GM21786 (cell line): ENCODE measurements around the gene TOR1A.

Source experiments
- ATAC-seq: cut with Tn5 transposase; IDR thresholded peaks from one replicate; pipeline ENCODE4 v1.9.1; 2021; ENCODE audit not compliant: unreplicated experiment

Gene TOR1A

GRCh38 chr9:129852579-129852978, 28.6 kb upstream of the TOR1A start:
- ATAC-seq = no peak

DNA sequence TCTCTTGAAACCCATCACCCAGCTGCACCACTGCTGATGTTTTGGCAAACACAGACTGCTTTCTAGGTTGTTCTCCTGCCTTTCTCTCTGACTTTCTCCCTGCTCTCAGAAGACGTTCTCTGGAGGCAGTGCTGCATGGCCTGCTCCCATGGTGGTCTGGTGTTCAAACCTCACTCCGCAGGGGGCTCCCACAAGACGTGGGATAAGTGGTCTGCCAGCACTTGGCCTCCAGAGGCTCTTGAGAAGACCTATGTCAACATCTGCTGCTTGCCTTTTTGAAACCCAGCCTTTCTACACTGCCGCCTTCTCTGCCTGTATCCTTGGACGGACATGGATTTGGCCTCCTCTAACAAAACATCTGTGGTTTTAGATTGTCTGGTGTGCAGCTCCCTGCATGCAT, 27.9 kb upstream of the TOR1A start:
- ATAC-seq = no peak

GRCh38 chr9:129850821-129851550, 27.1 kb upstream of the TOR1A start:
- ATAC-seq = no peak

GRCh38 chr9:129849901-129850300, 26.0 kb upstream of the TOR1A start:
- no peak for ATAC-seq

GRCh38 chr9:129848712-129849441, 24.9 kb upstream of the TOR1A start:
- no peak for ATAC-seq

DNA sequence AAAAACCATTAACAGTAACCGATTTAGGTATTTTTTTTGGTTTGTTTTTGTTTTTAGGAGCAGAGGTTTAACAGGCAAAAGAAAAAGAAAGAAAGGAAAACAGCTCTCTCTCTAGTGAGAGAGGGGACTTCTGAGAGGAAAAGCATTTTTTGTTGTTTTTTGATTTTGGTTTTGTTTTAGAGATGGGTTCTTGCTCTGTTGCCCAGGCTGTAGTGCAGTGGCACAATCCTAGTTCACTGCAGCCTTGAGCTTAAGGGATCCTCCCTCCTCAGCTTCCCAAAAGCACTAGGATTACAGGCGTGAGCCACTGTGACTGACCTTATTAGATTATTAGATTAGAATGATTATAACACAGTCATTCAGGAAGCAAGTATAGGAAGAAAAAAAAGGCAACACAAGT, 21.4 kb upstream of the TOR1A start:
- no peak for ATAC-seq

DNA sequence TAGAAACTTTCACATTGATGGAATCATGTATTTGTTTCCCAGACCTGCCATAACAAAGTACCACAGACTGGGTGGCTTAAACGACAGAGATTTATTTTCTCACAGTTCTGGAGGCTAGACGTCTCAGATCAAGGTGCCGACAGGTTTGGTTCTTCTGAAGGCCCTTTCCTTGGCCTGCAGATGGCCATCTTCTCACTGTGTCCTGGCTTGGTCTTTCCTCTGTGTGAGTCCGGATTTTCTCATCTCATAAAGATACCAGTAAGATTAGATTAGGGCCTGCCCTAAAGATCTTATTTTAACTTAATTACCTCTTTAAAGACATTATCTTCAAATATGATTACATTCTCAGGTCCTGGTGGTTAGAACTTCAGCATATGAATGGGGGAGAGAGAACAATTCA, 17.1 kb upstream of the TOR1A start:
- ATAC-seq = no peak

- ATAC-seq = no peak
Measured at GRCh38 chr9:129840034-129840433, 16.1 kb upstream of the TOR1A start.

DNA sequence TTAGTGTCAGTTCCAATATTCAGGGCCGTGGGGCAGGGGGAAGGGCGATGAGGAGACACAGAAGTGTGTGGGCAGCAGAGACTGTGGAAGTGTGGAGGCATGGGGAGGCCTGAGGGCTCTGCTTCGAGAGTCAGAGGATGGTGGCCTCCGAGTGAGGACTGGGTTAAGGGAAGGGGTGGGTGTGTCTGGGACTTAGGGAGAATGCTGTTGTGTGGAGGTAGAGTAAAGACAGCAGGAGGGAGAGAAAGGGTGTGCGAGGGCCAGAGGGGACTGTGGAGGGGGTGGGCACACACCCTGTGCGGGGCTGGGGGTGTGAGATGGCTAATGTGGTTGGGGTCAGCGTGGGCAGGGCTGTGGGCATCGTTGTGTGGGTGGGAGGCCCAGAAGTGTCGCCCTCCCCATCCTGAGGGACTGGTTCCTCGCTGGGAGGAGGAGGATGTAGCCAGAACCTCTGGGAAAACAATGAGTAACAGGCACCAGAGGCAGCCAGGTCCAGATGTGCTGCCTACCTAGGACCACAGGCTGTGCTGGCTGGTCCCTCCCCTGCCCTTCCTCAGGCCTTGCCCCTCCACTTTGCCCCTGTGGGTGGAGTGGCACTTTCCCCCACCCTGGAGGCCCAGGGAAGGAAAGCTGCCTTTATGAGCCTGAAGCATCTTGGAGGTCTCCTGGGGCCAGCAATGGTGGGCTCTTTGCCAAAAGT, 15.5 kb upstream of the TOR1A start:
- ATAC-seq = no peak

DNA sequence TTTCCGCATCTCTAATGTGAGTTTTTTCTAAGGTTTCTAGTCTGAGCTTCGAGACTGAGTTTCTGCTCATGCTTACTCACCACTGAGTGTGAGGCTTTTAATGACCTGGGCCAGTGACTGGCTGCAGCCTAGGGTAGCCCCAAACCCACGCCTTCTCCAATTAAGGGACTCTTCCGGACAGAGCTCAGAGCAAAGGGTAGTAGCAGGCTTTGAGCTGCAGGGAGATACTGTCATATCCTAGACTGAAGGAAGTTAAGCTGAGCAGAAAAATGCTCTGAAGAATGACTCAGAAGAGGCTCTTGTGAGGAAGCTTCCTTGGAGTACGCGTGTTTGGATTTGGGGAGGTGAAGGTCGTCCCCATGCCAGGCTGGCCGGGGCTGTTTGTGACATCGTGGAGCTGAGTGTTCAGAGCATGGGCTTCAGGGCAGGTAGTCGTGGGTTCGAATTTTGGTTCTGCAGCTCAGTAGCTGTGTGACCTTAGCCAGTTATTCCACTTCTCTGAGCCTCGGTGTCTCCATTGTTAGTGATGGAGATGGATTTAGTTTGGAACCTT, 14.8 kb upstream of the TOR1A start:
- no peak for ATAC-seq

- no peak for ATAC-seq
Measured at GRCh38 chr9:129836311-129837007, 12.5 kb upstream of the TOR1A start.

DNA sequence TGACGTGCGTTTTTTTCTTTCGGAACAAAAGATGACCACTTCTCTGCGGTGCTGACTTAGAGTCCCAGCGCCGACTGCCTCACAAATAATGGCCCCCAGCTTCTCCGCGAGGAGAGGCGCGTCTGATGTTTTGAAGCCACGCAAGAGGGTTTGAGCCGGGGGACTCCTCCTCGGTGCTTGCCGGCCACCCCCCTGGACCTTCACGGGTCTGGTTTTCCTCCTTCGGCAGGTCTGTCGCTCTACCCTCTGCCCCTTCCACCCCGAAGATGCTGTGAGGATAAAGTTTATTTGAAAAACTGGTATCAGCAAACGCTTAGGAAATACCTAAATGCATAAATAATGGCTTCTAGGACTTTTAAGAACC, 11.9 kb upstream of the TOR1A start:
- no peak for ATAC-seq

DNA sequence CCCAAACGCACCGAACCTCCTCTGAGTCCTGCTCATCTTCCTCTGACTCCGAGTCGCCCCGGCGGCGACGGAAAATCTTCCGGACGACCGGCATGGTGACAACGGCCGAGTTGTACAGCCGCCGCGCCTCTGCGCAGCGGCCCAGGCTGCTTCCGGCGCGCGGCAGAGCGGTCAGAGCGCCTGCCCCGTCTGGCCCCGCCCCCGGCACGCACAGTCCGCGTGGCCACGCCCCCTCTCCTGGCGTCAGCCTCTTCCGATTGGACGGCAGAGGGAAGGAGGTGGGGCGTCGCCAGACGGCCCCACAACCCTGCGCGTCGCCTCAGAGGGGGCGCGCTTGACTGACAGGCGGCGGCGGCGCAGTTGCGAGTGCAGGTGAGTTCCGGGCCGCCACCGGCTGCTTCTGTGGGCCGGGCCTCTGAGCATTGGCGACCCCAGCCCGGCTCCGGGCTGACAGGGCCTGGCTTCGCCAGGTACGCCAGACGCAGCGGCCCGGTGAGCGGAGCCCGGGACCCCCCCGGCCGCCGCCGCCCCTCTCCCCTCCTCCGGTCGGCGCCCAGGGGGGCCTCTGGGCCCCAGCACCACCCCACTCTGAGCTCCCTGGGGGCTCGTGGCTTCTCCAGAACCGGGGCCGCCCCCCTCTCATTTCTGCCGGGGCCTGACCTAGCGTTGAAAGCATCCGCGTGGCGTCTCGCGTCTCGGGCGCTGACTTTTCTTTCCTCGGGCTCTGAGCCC, 11.4 kb upstream of the TOR1A start, which contains the start of the genes C9orf78 and USP20:
TSS of gene C9orf78 (minus strand) at position 148 of the 732 bp plus-strand sequence. CDS start at position 94, 54 bp downstream.
TSS of gene USP20 (plus strand) at position 331 of the 732 bp plus-strand sequence. CDS start 17,098 bp downstream, outside the sequence.
- ATAC-seq = peak; percentile 95

- peak; percentile 28 for ATAC-seq
Measured at GRCh38 chr9:129834489-129835127, 10.7 kb upstream of the TOR1A start.

DNA sequence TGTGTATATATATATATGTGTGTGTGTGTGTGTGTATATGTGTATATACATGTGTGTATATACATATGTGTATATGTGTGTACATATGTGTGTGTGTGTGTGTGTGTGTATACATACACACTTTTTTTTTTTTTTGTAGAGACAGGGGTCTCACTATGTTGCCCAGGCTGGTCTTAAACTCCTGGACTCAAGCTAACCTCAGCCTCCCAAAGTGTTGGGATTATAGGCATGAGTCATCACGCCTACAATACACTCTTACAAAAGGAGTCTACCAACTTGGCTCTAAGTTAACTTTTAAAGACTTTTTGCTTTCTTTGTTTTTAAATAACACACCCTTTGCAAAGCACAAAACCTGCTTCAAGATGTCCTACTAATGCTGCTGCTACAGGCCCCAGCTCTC, 9.0 kb upstream of the TOR1A start:
- ATAC-seq = no peak

- ATAC-seq = no peak
Measured at GRCh38 chr9:129828969-129829368, 5.0 kb upstream of the TOR1A start.

GRCh38 chr9:129828051-129828450, 4.1 kb upstream of the TOR1A start:
- no peak for ATAC-seq

- ATAC-seq = no peak
Measured at GRCh38 chr9:129826759-129827158, 2.8 kb upstream of the TOR1A start.

GRCh38 chr9:129826344-129826743, 2.4 kb upstream of the TOR1A start:
- ATAC-seq = no peak

GRCh38 chr9:129823542-129823934, 398 bp downstream of the TOR1A start:
- peak; percentile 5 for ATAC-seq
